Activated T-cell treated with anti-CD3 and anti-CD28 coated beads, Interleukin-2, amount 50 U/mL, for 4 hours (primary cell): ENCODE results near the gene UCP1. TPM values are rescaled to one million over a fixed set of nuclear protein-coding genes. Genes with fewer than 3 reads are reported as not detected.
A peak's percentile ranks its signal among the peaks of the same experiment; 100 is the strongest.

ENCODE experiments used
- ATAC-seq, 2 donors: fragments of 200-7000 bp; cut with Tn5 transposase; one replicate each; pipeline ENCODE4 v1.10.0; 2021
- DNase-seq: peaks from one replicate; pipeline ENCODE4 v3.0.0-alpha.2; 2020
- H3K27me3 Mint-ChIP-seq: one replicate; pipeline ENCODE4 v1.8.0; 2021; ENCODE audit warnings: low read depth, mixed read lengths
- H3K36me3 Mint-ChIP-seq: one replicate; pipeline ENCODE4 v1.8.0; 2022; ENCODE audit warnings: mixed read lengths; ENCODE audit not compliant: insufficient read depth
- H3K4me1 Mint-ChIP-seq: one replicate; pipeline ENCODE4 v1.8.0; 2021; ENCODE audit warnings: low read depth, mixed read lengths
- H3K4me3 Mint-ChIP-seq: one replicate; pipeline ENCODE4 v1.8.0; 2021; ENCODE audit warnings: mild to moderate bottlenecking, moderate library complexity, mixed read lengths
- H3K9me3 Mint-ChIP-seq: one replicate; pipeline ENCODE4 v1.8.0; 2021; ENCODE audit warnings: mixed read lengths
- total RNA-seq, 3 donors: library from RNA; stranded (reverse); gene quantifications; one replicate each; pipeline ENCODE4 v1.2.1, GENCODE V29; 2021

Gene UCP1
- total RNA-seq, result not detected

GRCh38 chr4:140568507-140569306 lies at the start of gene UCP1:
Gene UCP1 (minus strand): TSS chr4:140568961. CDS start chr4:140568729, 232 bp downstream.
- ATAC-seq, result peak; percentile 50 to 54

GRCh38 chr4:140617499-140618248 lies 48.9 kb upstream of the UCP1 start:
- Mint-ChIP-seq H3K4me1 (no peaks in the 10 kb centered on the region), H3K9me3 (no peaks in the 10 kb centered on the region)

More at GRCh38 chr4:140568507-140569306, at the start of gene UCP1:
- H3K4me1 Mint-ChIP-seq, result peaks cover 19% of the 10 kb centered on the region
- no peaks in the 10 kb centered on the region for H3K36me3 Mint-ChIP-seq
- no peak for DNase-seq
- peaks cover 5% of the 10 kb centered on the region for H3K9me3 Mint-ChIP-seq
- H3K4me3 Mint-ChIP-seq, result peak within 1 kb of the TSS; percentile 66
- peaks cover 60% of the 10 kb centered on the region for H3K27me3 Mint-ChIP-seq

GRCh38 chr4:140615451-140615850 lies 46.7 kb upstream of the UCP1 start:
- ATAC-seq, result no peak
- Mint-ChIP-seq H3K9me3 (no peaks in the 10 kb centered on the region), H3K27me3 (peaks cover 2% of the 10 kb centered on the region), H3K4me3 (no peak overlapping the region), H3K4me1 (no peaks in the 10 kb centered on the region), H3K36me3 (no peaks in the 10 kb centered on the region)
- DNase-seq, result no peak

More at GRCh38 chr4:140617499-140618248, 48.9 kb upstream of the UCP1 start:
- ATAC-seq, result no peak
- Mint-ChIP-seq H3K27me3 (peaks cover 2% of the 10 kb centered on the region), H3K4me3 (no peak overlapping the region), H3K36me3 (no peaks in the 10 kb centered on the region)
- DNase-seq, result no peak

- no peak for ATAC-seq
- DNase-seq, result no peak
- Mint-ChIP-seq H3K9me3 (no peaks in the 10 kb centered on the region), H3K36me3 (no peaks in the 10 kb centered on the region), H3K27me3 (peaks cover 6% of the 10 kb centered on the region), H3K4me3 (no peak overlapping the region), H3K4me1 (no peaks in the 10 kb centered on the region)
These were observed 43.6 kb upstream of the UCP1 start for GRCh38 chr4:140612357-140612756.

GRCh38 chr4:140611854-140612253 lies 43.1 kb upstream of the UCP1 start:
- Mint-ChIP-seq H3K4me1 (no peaks in the 10 kb centered on the region), H3K9me3 (no peaks in the 10 kb centered on the region), H3K4me3 (no peak overlapping the region), H3K27me3 (peaks cover 11% of the 10 kb centered on the region), H3K36me3 (no peaks in the 10 kb centered on the region)
- no peak for DNase-seq
- ATAC-seq, result no peak

GRCh38 chr4:140609548-140610425 lies 41.0 kb upstream of the UCP1 start:
- H3K9me3 Mint-ChIP-seq, result no peaks in the 10 kb centered on the region
- H3K36me3 Mint-ChIP-seq, result no peaks in the 10 kb centered on the region
- no peaks in the 10 kb centered on the region for H3K4me1 Mint-ChIP-seq
- peaks cover 14% of the 10 kb centered on the region for H3K27me3 Mint-ChIP-seq
- H3K4me3 Mint-ChIP-seq, result no peak overlapping the region
- DNase-seq (no peak), ATAC-seq (peak in 1 of 2 donors; percentile 38)

GRCh38 chr4:140607852-140608251 lies 39.1 kb upstream of the UCP1 start:
- no peak for ATAC-seq
- no peak for DNase-seq
- H3K4me1 Mint-ChIP-seq, result no peaks in the 10 kb centered on the region
- H3K4me3 Mint-ChIP-seq, result no peak overlapping the region
- peaks cover 16% of the 10 kb centered on the region for H3K27me3 Mint-ChIP-seq
- H3K36me3 Mint-ChIP-seq, result no peaks in the 10 kb centered on the region
- H3K9me3 Mint-ChIP-seq, result no peaks in the 10 kb centered on the region

- no peaks in the 10 kb centered on the region for H3K9me3 Mint-ChIP-seq
- peaks cover 15% of the 10 kb centered on the region for H3K27me3 Mint-ChIP-seq
- no peak for ATAC-seq
- H3K4me3 Mint-ChIP-seq, result no peak overlapping the region
- DNase-seq, result no peak
- no peaks in the 10 kb centered on the region for H3K36me3 Mint-ChIP-seq
- H3K4me1 Mint-ChIP-seq, result no peaks in the 10 kb centered on the region
These were observed 35.8 kb upstream of the UCP1 start for GRCh38 chr4:140604544-140604943.

GRCh38 chr4:140603286-140603685 lies 34.5 kb upstream of the UCP1 start:
- ATAC-seq (no peak), DNase-seq (no peak)
- H3K27me3 Mint-ChIP-seq, result peaks cover 14% of the 10 kb centered on the region
- no peaks in the 10 kb centered on the region for H3K36me3 Mint-ChIP-seq
- H3K9me3 Mint-ChIP-seq, result no peaks in the 10 kb centered on the region
- no peaks in the 10 kb centered on the region for H3K4me1 Mint-ChIP-seq
- no peak overlapping the region for H3K4me3 Mint-ChIP-seq

- H3K27me3 Mint-ChIP-seq, result peaks cover 14% of the 10 kb centered on the region
- no peak for DNase-seq
- H3K4me1 Mint-ChIP-seq, result no peaks in the 10 kb centered on the region
- no peak overlapping the region for H3K4me3 Mint-ChIP-seq
- H3K9me3 Mint-ChIP-seq, result no peaks in the 10 kb centered on the region
- no peaks in the 10 kb centered on the region for H3K36me3 Mint-ChIP-seq
- ATAC-seq, result no peak
These were observed 34.0 kb upstream of the UCP1 start for GRCh38 chr4:140602714-140603113.

GRCh38 chr4:140600408-140600807 lies 31.6 kb upstream of the UCP1 start:
- H3K4me3 Mint-ChIP-seq, result no peak overlapping the region
- no peak for DNase-seq
- no peaks in the 10 kb centered on the region for H3K4me1 Mint-ChIP-seq
- ATAC-seq, result no peak
- H3K27me3 Mint-ChIP-seq, result peaks cover 12% of the 10 kb centered on the region
- no peaks in the 10 kb centered on the region for H3K9me3 Mint-ChIP-seq
- no peaks in the 10 kb centered on the region for H3K36me3 Mint-ChIP-seq

GRCh38 chr4:140595065-140595464 lies 26.3 kb upstream of the UCP1 start:
- Mint-ChIP-seq H3K4me3 (no peak overlapping the region), H3K9me3 (peaks cover 5% of the 10 kb centered on the region), H3K27me3 (peaks cover 34% of the 10 kb centered on the region), H3K4me1 (peaks cover 8% of the 10 kb centered on the region), H3K36me3 (no peaks in the 10 kb centered on the region)
- ATAC-seq, result peak in 1 of 2 donors; percentile 23
- DNase-seq, result no peak

GRCh38 chr4:140584439-140584838 lies 15.7 kb upstream of the UCP1 start:
- ATAC-seq (no peak), DNase-seq (no peak)
- Mint-ChIP-seq H3K36me3 (no peaks in the 10 kb centered on the region), H3K4me1 (no peaks in the 10 kb centered on the region), H3K9me3 (no peaks in the 10 kb centered on the region), H3K27me3 (peaks cover 3% of the 10 kb centered on the region), H3K4me3 (no peak overlapping the region)

- H3K27me3 Mint-ChIP-seq, result peaks cover 30% of the 10 kb centered on the region
- no peaks in the 10 kb centered on the region for H3K36me3 Mint-ChIP-seq
- ATAC-seq, result no peak
- no peak for DNase-seq
- H3K4me3 Mint-ChIP-seq, result no peak overlapping the region
- no peaks in the 10 kb centered on the region for H3K4me1 Mint-ChIP-seq
- H3K9me3 Mint-ChIP-seq, result no peaks in the 10 kb centered on the region
These were observed 12.3 kb upstream of the UCP1 start for GRCh38 chr4:140581078-140581477.
